ENCODE results near the gene TMEM266.

- TF ChIP-seq CTCF (IDR thresholded peaks at IDR 0.05) (no peak), POLR2A (IDR thresholded peaks at IDR 0.05) (no peak)
These were observed 194.1 kb downstream of the TMEM266 start for GRCh38 chr15:76253691-76254473.

Data from testis (tissue), 2 donors.